Effector CD8-positive, alpha-beta T cell (primary cell): ENCODE data around the gene PARD3B.
"Not testable (repeated sequence)": the region's sequence is repeated elsewhere in the genome, so short reads cannot be mapped to it uniquely, and the experiment has no call there.

Experiments used
- DNase-seq: peaks from one replicate; lab custom pipeline; 2025; lab: John Stamatoyannopoulos, UW

The PARD3B gene

DNA sequence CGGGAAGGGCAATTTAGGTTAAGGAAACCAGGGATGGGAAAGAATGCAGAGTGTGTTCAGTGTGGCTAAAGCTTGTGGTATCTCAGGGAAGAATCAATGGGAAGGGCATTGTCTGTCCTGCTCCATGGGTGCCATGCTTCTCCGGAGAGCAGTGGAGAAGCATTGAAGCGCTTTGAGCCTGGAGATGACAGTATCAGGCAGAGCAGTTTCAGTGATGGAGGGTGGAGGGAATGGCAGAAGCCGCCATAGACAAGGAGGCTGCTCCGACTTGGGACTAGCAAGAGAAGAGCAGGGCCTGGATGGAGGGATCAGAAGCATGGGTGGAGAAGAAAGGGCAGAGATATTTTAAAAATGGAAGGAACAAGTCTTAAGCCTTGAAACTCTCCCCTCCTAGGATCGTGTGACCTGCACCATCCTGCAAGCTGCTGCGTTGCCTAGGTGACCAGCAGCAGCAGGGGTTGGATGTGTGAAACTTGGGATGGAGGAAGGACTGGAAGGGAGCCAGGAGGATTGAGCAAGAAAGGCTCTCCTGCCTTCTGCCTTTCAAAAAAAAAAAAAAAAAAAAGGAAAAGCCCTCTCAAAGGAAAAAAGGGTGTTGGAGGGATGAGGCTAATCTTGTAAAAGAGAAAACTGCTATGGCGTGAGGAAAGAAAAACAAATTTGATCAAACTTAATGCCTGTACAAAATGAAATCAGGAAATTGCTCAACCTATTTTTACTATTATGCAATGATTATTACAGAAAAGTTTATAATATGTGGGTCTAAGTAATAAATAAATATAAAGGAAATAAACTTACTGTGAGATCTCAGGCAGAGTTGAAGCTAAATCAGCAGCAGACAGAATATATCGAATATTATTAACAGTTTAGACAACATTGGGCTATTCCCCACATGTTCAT is 643.2 kb downstream of the PARD3B start:
- no peak for DNase-seq

DNA sequence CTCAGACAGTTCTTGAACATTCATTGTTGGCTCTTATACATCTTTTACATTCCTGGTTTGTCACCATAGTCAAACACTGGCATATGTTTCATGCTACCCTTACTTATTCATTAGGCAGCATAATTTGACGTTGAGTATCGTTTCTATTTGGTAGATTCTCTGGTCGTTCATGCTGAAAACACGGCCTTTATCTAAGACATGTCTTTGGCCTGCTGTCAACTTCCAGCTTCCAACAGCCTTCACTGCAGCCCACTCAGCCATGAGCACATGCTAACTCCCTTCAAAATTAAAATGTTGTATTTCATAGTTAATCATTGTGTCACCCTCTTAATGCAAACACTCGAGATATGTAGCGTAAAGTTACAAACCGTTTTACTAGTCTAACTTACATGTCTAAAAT is 644.0 kb downstream of the PARD3B start:
- DNase-seq = no peak

DNA sequence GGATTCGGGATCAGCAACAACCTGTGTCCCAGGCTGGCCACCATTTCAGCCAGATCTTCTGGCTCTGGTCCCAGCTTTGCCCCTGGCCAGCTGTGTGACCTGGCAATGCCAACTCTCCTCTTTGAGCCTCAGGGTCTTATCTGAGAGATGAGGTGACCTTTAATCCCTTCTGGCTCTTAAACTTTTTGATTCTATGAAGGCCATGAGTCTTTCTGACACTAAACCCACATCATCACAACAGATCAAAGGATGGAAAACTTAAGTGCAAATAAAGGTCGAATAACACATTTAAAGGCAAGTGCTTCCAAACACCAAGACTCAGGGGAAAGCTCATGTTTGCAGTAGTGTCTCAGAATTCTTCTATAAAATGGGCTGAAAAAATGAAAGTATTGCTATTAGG is 645.3 kb downstream of the PARD3B start:
- no peak for DNase-seq

DNA sequence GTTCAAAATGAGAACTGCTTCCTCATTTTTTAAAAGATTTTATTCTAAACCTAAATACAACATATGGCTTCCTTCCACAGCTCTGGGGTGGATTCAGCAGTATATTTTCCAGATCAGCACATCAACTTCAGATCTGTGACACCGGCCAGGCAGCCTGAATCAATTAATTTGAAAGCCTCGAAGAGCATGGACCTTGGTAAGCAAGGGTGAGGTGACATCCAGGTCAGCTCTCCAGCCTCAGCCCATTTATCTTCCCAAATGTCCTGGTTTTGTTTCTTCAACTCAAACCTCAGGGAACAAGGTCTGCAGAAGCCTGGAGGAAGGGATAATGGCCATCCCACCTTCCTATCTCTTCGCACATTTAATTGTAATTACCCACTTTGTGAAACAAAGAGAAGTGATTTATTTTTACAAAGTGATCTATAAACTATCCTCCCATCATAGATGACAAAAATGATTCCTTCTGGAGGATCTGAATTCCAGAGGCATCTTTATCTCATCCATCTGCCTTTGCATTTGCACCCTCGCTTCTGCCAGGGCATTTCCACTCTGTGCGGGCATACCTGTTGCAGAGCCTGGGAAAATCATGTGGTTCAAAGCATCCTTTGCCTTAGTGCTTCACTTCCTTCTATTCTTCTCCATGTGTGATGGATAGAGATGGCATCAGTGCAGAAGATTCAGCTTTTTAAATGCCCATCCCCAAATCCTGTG is 648.0 kb downstream of the PARD3B start:
- no peak for DNase-seq

DNA sequence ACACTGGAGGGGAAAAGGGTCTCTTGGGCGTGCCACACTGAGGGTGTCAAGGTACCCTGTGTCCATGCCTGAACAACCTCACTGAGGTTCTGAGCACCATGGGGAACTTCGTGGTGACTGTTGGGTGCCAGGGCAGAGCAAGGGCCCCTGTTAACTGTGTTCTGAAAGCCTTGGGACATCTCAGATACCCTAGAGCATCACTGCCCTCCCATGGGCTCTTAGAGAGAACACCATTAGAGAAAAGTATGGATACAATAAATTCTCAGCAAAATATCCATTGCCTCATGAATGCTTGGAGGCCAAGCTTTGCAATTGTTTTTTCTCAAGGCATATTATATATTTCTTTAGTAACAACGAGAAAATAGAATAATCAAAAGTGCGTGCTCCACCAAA is 648.6 kb downstream of the PARD3B start:
- no peak for DNase-seq

DNA sequence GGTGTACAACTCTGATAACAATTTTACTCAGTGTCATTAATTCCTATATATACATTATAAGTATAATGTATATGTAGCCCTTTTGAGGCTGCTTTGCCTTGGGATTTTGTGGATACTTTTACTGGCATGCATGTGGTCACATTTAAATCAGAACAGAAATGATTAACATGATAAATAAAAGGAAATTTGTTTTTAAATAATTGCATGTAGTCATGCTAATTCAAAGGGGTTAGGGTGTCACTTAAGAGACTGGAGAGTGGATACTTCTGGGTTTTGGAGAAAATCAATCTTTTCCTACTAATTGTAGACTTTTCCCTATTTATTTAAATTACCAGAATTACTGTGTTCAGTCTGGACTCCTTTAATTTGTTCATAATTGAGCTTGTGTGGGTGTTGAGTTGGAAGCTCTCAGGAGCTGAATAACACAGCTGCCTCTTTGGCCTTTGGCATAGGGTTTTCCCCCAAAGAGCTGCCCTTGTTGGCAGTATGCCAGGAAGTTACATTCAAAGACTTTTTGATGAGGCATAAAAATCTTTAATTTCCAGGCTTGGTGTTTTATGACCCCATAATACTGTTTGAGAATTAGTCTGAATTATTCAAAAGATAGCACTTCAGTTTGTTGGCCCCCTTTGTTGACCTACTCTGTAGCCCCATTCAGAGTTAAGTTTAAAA is 652.3 kb downstream of the PARD3B start:
- DNase-seq = peak; percentile 0

DNA sequence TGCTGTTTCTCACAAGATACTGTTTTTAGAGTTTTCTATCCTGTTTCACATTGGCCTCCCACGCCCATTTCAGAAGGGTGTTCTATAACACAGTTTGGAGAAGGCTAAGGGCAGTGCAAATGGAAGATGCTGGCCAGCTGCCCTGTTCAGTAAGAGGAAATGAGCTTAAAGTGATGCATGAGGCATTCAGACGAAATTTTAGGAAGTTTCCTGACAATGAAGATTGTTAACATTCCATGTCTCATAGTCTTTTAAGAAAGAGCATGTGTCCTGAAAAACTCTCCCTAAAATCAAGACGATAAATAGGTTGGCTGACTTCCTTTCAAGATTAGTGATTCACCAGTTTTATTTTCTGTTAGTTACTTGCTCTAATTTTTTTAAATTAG is 652.9 kb downstream of the PARD3B start:
- no peak for DNase-seq

DNA sequence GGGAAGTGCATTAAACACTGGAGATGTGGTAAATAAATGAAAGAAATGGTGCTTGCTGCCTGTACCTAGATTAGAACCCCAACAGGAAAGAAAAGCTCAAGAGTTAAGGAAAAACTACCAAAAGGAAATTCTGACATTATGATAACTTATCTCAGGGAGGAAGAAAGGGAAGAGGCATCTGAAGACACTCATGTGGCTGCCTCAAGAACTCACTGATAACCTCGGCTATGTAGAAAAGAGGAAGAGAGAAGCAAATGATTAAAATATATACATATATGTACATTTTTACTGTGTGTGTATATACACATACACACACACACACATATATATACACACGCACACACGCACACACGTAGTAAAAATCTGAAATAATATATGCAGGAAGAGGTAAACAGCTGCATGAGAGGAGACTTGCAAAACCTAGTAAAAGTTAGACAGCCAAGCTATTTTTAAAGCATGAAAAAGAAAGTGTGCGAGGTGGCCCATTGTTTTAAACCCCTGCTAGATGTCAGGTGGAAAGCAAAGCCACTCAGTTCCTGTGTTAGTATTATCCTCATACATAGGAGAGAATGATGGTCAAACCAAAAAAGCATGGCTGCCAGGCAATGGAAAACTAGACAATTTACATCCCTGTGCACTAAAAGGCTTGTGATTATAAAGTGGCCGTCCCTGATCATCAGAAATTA is 654.0 kb downstream of the PARD3B start:
- no peak for DNase-seq

DNA sequence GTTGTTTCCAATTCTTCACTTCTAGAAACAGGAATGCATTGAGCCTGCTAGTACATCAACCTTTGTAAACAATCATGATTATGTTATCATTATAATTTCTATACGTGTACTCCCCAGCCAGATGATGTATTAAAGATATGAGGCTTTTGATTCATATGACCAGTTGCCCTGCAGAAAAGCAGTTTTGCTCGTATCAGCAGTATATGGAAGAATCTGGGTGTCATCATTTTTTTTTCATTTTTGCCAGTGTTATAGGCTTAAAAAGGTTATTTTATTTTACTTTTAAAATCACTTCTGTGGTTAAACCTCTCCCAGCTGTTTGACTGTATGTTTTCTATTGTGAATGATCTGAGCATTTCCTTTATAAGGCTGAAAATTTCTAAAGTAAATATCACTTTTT is 665.2 kb downstream of the PARD3B start:
- DNase-seq = no peak

DNA sequence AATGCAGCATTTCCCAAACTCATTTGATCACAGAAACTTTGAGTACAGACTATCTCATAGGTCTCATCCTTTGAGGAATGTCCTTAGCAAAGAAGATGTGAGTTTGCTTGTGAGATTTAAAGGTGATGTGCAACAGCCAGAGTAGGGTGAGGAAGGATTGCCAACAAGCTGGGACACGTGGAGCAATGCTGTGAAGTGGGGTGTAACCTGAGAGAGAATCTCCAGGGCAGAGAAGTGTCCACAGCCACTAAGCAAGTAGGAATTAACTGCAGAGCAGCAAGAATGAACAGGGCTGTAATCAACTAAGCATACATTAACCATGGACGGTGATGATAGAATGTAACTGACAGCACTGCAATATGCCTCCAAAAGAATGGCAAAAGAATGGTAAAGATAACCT is 667.1 kb downstream of the PARD3B start:
- DNase-seq = no peak

DNA sequence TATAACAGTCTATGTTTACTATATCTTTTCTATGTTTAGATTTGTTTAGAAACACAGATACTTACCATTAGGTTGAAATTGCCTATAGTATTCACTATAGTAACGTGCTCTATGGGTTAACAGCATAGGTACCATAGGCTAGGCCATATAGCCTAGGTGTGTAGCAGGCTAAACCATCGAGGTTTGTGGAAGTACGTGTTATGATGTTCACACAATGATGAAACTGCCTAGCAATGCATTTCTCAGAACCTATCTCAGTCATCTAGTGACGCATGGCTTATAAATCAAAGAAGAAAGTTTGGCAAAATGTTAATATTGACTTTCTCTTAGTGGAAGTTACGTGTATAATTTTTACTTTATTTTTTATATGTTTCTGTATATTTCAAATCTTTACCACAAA is 670.8 kb downstream of the PARD3B start:
- no peak for DNase-seq

DNA sequence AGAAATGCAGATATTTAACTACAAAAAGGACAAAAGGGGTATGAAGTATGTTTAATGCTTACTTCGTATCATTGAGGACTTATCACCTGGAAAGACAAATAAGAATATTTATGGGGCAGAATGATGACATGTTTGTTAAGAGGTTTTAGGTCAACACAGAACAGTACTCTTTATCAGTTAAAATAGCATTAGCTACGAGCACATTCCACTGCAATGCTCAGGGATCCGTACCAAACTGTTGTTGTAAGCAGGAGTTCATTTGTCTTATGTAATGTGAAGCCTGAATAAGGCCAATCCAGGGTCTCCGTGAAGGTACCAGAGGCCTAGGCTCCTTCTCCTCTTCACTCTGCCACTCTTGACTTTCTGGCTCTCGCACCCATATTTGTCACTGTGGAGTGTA is 671.3 kb downstream of the PARD3B start:
- no peak for DNase-seq

DNA sequence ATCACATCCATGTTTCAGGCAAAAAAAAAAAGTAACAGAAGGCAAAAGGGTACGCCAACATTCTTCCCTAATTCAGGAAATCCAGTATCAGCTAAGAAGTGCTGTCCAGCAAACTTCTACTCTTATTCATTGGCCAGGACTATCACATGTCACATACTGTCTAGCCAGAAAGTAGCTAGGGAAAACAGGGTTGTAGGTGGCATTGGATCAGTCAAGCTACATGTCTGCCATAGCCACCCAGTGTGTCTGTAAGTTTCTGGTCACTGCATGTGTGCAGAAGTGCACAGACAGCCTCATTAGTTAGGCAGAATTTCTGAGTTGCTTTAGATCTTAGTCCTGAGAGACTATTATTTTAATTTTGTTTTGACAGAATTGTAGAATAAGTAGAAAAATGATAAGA is 671.7 kb downstream of the PARD3B start:
- no peak for DNase-seq

DNA sequence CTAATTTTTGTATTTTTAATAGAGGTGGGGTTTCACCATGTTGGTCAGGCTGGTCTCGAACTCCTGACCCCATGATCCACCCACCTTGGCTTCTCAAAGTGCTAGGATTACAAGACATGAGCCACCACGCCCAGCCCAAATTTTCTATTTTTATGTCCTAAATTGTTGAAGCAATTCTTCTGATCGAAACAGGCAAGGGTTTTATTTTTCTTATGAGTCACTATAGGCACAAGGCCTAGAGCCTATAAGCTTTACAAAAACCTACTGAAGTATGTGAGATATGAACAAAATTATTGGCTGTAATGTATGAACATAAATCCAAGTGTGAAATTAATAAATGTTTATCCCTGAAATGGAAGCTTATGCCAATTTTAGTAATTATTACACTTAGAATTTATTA is 672.8 kb downstream of the PARD3B start:
- no peak for DNase-seq

DNA sequence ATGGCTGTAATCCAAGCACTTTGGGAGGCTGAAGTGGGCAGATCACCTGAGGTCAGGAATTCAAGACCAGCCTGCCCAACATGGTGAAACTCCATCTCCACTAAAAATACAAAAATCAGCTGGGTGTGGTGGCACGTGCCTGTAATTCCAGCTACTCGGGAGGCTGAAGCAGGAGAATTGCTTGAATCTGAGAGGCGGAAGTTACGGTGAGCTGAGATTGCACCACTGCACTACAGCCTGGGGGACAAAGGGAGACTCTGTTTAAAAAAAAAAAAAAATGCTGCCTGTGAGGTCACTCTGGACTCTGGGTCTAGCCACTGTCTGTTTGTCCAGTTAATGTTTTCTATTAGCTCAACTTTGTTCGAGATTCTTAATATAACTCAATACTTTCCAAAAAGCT is 673.5 kb downstream of the PARD3B start:
- not testable (repeated sequence) for DNase-seq

DNA sequence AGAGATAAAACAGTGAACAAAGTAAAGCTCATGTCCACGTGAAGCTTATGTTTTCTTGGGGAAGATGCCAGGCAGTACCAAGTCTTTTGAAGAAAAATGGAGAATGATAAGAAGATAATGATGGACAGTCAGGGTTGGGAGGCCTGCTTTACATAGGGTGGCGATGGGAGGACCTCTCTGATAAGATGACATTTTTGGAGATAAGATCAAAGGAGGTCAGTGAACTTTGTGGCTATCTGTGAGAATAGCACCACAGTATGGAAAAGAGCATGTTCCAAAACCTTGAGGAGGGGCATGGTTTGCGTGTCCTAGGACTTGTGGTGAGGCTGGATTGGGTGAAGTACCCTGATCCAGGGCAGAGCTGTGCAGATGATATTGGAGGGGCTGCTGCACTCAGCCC is 675.3 kb downstream of the PARD3B start:
- DNase-seq = no peak

DNA sequence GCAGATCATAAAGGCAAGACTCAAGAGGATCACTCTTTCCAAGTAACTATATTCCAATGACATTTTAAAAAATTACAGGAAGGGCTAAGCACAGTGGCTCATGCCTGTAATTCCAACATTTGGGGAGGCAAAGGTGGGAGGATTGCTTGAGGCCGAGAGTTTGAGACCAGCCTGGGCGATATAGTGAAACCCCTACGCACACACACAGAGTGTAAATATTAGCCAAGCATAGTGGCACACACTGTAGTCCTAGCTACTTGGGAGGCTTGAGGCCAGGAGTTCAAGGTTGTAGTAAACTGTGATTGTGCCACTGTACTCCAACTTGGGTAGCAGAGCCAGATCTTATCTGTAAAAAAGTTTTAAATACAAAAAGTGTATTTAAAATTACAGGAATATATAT is 686.8 kb downstream of the PARD3B start:
- no peak for DNase-seq

DNA sequence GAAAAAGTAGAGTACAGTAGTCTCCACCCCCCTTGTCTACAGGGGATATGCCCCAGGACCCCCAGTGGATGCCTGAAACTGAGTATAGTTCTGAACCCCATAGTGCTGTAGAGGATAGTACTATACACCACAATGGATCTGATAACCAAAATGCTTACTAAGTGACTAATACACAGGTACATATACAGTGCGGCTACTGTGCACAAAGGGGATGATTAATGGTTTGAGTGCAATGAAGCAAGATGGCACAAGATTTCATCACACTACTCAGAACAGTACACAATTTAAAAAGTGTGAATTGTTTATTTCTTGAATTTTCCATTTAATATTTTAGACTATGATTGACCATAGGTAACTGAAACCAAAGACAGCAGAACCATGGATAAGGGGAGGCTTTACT is 690.2 kb downstream of the PARD3B start:
- DNase-seq = no peak

DNA sequence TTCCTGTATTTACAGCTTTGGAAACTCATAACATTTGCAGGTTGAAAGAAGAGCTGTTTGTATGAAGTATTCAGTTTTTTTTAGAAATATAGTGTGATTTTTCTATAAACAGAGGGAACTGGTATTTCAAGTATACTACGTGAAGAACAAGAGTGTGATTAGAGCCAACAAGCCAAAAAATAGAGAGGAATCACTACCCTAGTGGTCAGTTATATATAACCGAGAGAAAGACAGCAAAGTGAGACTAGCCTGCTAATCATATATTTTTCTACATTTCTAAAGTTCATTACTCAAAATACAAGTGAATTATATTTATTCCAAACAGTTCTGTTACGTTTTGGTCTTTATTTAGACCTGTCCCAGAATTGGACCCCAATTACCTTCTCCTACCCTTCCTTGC is 692.2 kb downstream of the PARD3B start:
- no peak for DNase-seq

DNA sequence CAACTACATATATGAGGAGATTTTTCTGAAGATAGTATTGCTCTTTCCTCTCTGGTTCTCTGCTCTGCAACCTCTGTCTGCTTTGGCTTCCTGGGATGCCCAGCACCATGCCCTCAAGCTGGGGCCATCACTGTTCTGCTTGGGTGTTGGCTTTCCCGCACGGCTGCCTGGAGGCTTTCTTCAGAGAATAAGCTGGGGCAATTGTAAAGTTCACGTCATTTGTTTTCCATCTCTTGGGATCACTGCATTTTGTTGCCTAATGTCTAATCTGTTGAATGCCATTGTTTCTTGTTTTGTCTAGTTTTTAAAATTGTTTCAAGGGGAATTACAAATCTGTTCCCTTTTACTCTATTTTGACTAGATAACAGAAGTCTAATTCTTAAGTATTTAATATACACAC is 699.7 kb downstream of the PARD3B start:
- DNase-seq = no peak

DNA sequence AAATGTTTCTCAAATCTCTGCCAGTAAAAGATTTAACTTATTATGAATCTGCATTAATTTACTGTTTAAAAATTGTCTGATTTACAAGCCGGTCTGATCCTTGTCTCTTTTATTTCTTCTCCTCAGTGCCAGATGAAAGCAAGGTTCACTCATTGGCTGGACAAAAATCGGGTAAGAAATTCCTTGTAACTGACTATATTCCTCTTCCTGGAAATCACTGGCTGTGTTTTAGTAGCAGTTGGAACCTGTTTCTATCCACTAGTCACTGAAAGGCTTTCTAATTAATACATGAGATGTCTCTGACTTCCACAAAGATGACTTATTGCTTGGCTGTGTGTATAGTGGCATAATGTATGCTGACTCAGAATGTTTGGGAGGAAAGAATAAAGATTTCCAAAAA is 700.4 kb downstream of the PARD3B start:
- DNase-seq = no peak

DNA sequence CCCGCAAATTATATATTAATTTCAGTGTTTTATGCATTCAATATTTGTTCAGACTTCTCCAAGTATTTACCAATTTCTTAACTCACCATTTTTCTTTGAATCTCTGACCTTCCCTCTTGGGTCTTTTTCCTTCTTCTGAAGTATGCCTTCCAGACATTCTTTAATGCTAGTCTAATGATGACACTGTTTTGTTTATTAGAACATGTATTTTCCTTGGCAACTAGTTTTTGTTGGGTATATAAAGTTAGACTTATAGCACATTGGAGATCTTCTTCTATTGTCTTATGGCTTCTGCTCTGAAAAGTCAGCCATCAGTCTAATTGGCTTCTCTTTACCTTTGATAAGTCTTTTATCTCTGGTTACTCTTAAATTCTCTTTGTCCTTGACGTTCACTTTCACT is 713.8 kb downstream of the PARD3B start:
- DNase-seq = no peak
